SKM-1 treated with dmso at 0.1 percent for 144 hours (cell line): Measurements from ENCODE around the gene TMEM253.

Experiments
- DNase-seq: peaks from one replicate; lab custom pipeline; 2025; ENCODE audit not compliant: unreplicated experiment; lab: John Stamatoyannopoulos, UW

Gene TMEM253

DNA sequence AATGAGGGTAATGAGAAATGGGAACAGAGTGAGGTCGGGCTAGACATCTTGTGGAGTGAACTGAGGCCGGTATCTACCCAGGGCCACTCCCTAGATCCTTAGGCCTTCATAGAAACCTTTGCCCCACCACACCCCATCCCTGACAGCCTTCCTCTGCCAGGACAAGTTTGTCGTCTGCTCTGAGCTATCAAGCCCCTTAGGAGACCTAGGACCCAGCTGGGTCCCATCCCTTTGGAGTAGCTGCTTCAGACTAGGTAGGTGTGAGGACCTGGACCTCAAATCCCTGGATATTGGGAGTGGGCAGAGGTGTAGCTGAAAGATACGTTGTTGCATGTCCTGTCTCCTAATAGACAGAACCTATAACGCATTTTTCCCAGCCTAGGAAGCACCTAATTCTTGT lies at the start of gene TMEM253:
TSS of gene TMEM253 (plus strand) at position 136 of the 400 bp plus-strand sequence. CDS start 278 bp downstream, outside the sequence.
- DNase-seq: no peak

DNA sequence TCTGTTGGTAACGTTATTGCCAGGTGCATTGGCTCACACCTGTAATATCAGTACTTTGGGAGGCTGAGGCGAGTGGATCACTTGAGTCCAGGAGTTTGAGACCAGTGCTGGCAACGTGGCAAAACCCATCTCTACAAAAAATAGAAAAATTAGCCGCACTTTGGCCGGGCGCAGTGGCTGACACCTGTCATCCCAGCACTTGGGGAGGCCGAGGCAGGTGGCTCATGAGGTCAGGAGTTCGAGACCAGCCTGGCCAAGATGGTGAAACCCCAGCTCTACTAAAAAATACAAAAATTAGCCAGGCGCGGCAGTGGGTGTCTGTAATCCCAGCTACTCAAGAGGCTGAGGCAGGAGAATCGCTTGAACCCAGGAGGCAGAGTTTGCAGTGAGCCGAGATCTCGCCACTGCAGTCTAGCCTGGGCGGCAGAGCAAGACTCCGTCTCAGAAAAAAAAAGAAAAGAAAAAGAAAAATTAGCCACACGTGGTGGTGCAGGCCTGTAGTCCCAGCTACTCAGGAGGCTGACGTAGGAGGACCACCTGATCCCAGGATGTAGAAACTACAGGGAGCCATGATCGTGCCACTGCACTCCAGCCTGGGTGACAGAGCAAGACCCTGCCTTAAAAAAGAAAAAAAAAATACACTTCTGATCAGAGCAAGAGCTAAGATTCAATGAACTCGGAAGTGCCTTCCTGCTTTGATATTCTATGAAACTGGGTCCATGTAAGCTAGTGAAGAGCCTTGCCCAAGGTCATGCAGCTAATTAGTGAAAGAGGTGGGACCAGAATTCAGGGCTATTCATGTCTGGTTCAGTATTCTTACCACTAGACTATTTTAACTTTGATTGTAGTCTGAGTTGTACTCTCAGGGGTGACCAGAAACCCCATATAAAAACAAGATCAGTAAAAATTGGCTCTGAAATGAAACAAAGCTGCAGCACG lies 47.4 kb upstream of the TMEM253 start:
- DNase-seq: no peak

DNA sequence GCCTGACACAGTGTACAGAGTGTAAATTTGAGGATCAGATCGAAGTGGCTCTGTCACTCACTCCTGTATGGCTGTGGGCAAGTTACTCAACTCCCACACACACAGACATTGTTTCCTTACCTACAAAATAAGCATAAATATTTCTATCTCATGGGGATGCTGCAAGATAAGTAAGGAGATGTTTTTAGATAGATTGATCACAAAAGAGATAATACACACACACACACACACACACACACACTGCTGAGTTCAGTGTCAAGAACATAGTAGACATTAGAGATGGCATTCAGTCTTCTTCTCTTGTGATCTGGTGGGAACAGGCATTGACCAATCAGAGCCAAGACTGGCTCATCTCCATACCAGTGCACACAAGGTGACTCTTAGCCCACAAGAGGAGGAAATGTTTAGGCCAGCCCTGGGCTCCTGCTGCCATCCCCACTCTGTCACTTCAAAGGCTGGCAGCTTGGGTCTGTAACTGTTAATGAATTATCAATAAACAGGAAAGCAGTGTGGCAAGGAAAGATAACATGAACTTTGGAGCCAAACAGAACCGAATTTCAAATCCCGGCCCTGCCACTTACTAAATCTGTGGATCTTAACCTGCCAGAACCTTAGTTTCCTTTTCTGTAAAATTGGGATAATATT lies 46.6 kb upstream of the TMEM253 start:
- no peak for DNase-seq

DNA sequence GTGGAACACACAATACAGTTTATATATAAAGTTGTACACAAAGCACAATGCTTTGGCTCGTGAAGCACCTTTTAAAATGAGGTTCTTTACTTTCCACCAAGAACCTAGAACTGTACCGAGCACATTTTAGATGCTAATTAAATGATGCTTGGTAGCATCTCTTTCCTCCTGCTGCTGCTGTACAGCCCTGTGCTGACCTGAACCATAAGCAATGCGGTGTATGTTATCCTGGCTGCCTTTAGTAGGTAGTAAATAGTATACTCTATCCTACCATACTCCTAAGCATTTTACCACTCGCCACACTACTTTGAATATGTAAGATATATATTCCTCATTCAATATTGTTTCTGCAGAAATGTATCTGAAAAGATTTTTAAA lies 46.1 kb upstream of the TMEM253 start:
- no peak for DNase-seq

DNA sequence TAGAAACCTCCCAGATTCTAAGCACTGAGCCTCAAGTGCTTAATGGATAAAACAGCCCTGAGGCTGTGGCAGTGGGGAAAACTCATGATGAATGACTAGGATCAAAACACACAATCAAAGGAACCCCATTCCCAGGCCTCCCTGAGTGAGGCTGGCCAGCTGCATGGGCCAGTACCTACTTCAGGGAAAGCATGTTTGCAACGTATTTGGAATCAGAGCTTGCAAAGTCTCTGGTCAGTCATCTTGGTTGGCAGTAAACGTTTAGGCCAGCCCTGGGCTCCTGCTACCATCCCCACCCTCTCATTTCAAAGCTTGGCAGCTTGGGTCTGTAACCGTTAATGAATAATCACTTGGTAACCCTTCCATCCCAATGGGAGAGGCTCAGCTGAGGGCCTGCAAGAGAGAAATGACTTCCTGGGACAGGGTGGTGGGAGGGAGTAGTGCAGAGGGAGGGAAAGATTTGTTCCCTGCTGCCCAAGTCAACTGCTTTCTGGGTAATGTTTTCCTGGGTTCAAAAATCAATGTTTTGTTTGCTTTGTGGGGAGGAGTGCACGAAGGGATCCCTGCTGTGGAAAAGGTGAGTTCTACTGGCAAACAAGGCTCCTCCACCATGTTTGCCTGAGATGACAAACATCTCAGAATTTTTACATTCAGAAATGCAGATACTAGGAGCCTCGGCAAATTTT lies 45.3 kb upstream of the TMEM253 start:
- DNase-seq: no peak

DNA sequence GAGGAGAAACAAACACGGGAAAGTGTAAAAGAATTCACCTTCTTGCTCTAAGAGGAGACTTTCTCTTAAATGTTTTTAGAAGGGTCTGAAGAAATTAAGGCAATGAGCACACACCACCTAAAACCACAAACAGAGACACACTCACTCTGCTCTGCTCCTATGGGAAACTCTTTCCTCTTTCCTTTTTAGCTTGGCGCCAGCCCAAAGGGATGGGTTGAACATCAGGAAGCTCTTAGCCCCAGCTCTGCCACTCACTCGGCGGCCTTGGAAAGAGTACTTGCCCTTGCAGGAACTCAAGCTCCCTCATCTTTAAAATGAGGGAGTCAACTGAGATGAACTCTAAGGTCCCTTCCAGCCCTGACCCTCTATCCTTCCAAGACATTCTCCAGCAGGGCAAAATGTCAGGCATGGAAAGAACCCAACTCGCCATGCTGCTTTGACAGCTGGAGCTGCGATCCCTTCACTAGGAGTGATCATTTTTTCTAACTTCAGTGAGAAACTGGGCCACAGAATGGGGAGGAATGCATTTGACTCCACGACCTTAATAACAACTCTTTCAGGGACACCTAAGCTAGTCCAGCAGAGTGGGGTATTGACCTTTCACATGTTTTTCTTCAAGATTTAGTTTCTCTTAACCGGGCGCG lies 44.2 kb upstream of the TMEM253 start:
- no peak for DNase-seq

DNA sequence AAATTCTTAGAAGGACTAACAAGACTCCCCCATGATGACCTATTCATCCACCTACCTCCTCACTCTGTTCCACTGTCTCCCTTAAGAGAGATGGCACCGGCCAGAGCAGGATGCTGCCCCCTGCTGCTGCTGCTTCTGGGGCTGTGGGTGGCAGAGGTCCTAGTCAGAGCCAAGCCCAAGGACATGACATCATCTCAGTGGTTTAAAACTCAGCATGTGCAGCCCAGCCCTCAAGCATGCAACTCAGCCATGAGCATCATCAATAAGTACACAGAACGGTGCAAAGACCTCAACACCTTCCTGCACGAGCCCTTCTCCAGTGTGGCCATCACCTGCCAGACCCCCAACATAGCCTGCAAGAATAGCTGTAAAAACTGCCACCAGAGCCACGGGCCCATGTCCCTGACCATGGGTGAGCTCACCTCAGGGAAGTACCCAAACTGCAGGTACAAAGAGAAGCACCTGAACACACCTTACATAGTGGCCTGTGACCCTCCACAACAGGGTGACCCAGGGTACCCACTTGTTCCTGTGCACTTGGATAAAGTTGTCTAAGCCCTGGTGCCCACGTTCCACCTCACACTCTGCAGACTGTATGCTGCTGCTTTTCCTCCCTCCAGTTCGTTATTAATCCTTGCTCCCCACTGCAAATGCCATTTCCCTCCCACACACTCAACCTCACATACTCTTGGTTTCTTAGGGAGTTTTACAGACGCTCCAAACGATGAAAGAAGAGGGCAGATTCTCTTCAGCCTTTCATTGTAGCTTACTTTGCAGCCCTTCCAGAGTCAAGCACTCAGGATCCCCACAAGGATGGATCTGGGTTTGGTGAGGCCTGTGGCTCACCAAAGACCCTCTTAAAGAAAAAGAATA lies 42.8 kb upstream of the TMEM253 start, which contains the start of gene RNASE8:
TSS of gene RNASE8 (plus strand) at position 20 of the 873 bp plus-strand sequence. CDS start at position 91, 71 bp downstream.
- DNase-seq: no peak

DNA sequence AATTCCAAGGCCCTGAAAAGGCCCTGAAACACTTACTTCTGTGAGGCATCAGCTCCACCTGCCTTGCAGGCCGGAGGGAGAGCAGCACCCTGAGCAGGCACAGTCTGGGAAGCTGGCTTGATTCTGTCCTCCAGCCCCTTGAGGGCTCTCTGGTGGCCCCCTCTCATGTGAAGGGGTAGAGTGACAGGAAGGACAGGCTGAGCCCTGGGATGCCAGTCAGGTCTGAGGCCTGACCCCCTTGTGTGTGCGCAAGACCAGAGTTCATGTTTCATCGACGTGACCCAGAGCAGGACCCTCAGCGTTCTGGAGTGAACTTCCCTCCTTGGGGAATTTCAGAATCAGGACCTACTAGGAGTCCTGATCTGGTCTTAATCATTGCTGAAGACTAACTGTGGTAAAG lies 42.0 kb upstream of the TMEM253 start:
- DNase-seq: no peak

DNA sequence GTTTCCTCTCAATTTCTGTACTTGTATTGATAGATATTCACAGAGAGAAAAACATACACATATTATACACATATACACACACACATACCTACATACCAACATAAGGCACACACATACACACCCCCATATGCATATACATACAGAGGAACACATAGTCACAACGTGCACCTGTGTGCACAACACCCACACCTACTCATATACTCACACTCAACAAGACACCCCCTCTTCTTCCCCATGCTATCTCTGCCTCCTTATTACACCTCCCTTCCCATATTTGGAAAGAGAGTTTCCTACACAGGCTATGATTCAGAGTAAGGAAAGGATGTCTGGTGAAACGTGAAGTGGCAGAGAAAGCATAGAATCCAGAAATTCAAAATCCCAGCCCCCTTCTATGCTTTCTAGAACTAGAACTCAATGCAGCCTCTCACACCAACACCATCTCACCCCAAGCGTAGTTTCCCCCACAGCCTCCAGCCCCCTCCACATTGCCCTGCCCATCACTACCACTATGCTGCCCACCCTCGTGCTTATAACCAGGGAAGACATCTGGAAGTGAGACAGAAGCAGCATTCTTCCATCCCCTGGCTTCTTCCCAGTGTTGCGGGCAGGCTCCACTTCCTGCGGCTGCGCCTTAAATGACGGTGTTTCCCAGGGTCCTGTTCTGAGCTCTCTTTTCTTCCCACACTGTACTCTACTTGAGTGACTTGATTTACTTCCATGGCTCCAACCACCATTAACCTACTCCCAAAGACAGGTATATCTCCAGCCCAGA lies 40.8 kb upstream of the TMEM253 start:
- DNase-seq: no peak

DNA sequence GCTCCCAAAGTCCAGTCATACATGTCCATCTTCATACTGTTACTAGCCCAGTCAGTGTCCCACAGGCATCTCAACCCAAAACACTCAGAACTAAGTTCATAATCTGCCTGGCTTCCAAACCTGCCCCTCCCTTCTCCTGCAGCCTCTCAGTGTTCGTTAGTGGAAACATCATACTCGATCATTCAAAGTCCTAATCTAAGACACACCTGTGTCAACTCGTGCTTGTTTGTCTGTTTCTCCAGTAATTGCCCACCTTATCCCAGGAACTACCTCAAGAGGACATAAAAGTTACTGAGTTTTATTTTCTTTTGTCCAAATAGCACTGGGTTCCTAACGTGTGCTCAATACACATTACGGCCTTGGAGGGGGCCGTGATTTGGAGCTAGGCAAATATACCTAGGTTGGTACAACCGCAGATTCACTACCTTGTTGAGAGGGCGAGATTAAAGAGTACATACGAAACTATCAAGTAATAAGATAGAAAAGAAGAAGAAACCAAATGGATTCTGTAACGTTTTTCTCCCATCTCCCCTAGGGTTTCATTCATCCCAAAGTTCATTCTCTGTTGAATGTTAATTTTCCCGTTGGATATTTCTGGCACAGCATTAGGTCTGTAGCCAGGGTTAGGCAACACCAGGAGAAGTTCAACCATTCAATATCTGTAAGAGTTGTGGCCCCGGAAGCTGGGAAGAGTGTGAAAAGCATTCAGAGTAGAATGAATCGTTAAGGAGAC lies 40.1 kb upstream of the TMEM253 start:
- DNase-seq: no peak

DNA sequence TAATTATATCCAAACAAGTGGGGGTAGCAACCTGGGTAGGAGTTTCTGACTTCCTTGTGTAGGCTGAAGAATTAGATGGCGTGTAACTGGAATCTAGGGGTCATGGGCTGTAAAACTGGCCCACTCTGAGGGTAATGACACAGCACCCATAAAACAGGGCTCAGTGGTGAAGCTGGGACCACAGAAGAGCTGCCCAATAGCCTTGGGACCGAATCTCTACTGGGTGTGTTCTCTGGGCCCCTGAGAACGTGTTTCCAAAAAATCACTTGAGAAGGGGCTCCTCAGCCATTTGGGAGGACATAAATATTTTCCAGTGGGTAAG lies 39.6 kb upstream of the TMEM253 start:
- no peak for DNase-seq

DNA sequence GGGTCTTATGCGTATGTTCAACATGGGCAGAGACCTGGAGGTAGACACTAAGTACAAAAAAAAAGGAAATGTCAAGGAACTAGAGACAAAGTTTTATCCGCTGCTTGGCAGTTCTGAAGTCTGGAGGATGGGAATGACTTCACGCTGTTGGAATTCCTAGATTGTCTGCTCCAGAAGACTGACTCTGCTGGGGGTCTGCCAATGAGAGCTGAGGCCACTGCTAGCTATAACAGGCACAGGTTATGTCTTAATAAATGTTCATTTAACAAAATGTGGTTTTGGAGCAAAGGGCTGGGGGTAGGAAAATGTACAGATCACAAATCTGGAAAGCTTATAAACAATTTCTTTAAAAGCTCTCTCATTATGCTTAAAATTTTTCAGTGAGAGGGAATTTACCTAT lies 37.4 kb upstream of the TMEM253 start:
- DNase-seq: no peak

DNA sequence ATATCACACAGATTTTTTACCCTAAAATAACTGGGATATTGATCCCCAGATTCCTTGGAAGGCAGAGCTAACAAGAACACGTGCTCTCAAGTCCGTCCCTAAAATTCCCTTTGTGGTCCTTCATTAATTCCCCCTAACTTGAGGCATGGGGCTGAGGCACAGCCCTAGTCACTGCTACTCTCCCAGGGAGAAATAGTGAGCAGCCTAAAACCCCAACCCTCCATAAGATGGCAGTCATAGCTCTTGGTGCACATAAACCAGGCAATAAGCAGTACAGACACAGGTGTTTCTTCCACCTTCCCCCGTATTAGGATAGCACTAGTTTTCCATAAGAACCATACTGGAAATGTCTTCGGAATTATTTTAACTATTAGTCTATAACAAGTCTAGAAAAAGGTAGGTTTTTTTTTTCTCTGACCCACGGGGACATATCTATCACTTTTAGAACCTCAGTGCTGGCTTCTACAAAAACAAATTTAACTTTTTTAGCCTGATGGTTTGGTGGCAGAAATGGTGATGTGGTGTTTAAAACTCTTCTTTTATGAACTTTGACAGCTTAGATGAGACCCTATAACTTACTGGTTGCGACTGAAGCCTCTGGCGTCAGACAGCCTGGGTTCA lies 33.9 kb upstream of the TMEM253 start:
- no peak for DNase-seq

DNA sequence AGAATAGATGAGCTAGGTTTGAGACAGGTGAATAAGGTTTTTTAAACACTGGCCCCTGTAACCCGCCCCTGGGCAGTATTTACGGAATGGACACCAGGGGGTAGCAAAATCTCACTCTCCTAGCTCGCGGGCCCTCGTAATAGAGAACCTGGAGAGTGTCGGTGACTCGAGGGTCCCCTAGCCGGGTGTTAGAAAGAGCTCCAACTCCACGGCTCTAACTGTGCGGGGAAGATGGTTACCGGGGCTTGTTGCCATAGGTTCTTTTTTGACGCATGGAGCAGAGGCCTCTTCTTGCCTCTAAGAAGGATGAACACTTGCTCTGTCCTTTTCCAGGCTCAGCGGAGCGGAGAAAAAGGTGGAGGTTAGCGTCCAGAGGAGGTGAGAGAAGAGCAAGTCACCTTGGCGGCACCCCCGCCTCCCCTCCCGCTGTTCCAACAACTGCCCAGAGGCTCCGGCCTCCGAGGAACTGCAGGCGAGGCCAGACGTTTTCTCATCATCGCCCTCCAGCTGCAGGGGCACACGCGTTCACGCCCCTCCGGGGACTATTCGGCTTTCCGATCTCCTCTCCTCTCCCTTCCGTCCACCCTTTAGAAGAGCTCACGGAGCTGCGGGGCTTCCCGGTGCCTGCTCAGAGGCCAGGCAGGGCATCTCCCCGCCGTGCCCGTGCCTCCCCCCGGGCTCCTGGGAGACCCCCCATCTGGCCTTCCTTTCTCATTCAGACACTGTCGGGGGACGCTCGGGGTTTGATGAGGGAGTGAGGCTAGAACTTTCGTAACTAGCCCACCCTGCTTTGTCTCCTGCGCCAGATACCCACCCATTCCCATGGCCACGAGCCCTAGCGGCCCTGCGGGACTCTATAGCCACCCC lies 32.1 kb upstream of the TMEM253 start:
- DNase-seq: no peak

DNA sequence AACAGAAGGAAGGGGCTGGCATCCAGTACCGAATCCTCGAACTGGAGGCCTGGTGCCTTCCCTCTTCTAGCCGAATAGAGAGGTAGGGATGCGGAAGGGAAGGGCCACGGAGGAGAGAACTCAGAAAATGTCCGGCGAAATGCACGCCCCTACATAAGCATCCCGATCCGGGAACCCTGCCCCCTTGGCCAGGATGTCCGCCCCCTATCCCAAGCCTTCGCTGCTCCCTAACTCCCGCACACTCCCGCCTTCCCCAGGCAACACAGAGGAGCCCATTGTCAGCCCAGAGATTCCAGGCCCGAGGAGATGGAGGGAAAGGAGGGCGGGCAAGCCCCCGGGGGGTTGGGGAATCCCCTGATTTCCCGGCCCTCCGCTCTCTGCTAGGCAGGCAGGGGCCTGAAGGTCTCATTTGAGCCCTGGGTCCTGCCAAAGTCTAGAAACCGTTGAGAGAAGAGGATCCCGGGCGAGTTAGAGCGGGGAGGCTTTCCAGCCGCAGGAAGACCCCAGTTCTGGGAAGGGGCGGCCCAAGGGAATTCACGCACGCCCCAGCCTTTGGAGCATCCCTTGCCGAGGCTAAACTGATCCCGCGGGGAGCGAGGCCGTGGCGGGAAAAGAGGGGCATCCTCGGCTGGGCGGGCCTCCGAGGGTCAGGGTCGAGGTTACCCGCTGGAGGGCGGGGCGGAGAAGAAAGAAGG lies 31.3 kb upstream of the TMEM253 start:
- no peak for DNase-seq

DNA sequence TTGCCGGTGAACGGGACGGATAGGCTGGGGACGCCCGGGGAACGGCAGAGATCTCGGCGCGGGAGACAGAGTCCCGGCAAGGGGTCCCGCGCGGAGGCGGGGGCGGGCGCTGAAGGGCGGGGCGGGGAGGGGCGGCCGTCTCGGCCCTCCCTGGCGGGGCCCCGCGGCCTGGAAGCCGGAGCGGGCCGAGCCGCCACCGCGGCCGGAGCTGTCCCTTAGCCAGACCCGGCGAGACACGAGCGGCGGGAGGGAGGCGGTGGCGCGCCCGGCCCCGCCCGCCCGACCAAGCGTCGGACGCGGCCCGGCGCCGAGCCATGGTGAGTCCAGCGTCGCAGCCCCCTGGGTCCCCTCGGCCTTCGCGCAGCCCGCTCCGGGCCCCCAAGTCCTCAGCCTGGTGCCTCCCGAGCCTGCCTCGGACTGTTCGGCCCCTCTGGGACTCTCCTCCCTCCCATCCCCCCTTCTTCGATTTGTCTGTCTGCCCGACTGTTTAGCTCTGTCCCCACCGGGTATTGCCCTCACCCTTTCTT lies 30.7 kb upstream of the TMEM253 start, which contains the start of gene ARHGEF40:
TSS of gene ARHGEF40 (plus strand) at position 222 of the 527 bp plus-strand sequence. CDS start at position 315, 93 bp downstream.
- DNase-seq: no peak
